Activated T-cell treated with anti-CD3 and anti-CD28 coated beads for 48 hours (primary cell): ENCODE data around the gene NEK5.

Experiments used
- DNase-seq: peaks from one replicate; pipeline ENCODE4 v3.0.0-alpha.2; 2020; ENCODE audit warnings: low read depth

The NEK5 gene

DNA sequence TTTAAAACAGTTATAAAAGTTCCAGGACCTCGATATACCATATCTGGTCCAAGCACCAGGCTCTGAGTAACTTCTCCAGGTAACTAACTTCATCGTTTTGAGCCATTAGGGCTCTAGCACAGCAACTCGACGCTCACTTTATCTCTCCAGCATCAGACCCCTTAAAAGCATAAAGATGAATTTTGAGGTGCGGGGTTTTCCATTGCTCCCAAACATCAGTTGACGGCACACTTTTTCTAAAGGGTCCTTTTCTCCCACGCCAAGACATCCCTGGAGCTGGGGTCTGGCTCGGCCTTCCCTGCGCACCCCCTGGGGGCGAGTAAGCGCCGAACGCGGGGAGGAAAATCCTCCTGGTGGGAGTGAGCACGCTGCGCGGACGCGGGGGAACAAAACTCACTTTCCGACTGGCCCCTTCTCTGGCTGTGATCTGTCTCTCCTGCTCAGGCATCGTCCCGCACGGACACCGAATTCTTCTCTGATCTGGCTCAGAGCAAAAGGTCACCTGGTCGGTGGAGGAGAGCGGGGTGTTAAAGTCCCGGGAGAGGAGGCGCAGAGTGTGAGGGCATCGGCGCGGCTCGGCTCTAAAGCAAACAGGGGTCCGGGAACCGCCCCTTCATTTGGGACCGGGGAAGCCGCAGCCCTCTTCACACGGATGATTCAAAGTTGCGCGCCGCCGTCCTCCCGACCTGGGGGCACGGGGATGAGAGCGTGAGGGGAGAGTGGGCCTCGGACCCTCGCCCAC lies 117.8 kb downstream of the NEK5 start, which contains the start of gene ATP7B:
ATP7B (minus strand) TSS at position 561 of the 742 bp plus-strand sequence; CDS start at position 448, 113 bp downstream.
- DNase-seq = peak; percentile 13

DNA sequence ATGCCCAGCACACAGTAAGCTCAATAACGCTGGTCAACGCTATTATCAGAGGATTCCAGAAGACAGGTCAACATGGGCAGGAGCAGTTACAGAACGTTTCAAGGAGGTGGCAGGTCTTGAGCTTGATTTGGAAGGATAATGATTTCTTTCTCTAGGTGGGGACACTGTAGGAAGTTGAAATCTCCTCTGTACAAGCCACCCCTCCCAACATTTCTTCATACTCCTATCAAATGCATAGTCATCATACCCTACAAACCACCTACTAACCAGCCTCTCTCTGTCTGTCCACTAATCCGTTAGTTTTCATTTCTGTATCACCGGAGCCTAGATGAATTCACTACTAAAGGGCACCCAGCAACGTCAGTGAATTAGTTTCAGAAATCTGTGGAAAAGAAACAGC lies 118.9 kb downstream of the NEK5 start:
- no peak for DNase-seq

DNA sequence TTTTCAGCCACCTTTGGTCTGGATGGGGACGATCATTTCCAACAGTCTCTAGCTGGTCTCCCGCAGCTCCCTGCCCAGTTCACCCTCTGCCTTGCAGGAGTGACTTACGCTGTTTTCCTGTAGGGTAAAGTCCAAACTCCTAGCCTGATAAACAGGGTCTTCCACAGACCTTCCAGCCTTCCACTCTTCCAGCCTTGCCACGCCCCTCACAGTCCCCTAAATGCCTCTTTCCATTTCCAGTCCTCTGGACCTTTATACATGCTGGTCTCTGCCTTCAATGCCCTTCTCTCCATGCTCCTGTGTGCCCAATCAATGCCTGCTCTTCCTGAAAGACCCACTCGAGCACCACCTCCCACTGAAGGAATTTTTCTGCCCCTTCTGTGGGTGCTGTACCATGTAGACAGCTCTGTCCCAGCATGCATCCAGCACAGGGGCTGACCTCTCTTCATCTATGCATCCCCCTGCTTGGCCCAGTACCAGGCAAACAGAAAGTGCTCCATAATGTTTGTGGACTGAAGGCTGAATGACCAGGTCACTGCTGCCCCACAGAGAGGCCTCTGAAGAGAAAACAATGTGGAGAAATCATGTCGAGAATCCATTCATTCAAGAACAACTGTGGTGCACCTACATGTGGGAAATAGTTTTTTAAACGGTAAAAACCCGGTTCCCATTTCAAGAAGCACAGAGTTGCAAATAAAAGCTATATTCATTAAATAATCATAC lies 122.2 kb downstream of the NEK5 start:
- DNase-seq = no peak

DNA sequence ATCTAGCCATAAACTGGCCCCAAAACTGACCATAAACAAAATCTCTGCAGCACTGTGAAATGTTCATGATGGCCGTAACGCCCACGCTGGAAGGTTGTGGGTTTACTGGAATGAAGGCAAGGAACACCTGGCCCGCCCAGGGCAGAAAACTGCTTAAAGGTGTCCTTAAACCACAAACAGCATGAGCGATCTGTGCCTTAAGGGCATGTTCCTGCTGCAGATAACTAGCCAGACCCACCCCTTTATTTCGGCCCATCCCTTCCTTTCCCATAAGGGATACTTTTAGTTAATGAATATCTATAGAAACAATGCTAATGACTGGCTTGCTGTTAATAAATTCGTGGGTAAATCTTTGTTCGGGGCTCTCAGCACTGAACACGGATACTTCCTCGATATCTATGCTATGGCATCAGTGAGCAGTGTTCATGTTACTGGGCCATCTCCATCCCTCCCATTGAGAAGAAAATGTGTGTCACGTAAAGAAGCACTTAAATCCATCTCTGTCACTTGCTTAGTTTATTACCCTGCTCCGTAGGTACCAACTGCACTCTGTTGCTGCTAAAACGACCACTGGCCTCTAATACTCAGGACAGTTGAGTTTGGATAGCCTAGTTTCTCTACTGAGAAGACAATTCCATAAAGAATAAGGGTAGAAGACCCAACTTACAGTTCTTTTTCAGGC lies 122.9 kb downstream of the NEK5 start:
- DNase-seq = no peak

DNA sequence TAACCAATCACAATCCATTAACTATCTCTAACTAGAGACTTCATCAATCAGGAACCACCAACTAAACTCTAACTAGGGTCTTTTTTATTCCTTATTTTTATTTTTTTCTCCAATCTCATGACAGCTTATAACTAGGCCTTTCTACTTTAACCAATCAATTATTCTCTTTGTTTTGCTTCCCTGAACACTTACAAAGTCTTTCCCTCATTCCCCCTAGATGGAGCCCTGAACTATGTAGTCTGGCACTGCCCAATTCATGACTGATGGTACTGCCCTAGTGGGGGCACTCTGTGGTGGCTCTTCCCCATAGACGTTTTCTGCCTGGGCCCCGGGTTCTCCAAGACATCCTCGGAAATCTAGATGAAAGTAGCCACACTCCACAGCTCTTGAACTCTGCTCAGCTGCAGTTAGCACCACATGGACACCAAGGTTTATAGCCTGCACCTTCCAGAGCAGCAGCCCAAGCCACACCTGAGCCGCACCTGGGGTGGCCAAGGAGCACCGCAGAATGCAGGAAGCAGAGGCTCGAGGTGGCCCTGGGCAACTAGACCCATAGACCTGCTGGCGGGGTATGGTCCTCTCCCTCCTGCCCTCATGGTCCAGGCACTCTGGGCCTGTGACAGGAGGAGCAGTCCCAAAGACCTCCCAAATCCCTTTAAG lies 124.2 kb downstream of the NEK5 start:
- no peak for DNase-seq

DNA sequence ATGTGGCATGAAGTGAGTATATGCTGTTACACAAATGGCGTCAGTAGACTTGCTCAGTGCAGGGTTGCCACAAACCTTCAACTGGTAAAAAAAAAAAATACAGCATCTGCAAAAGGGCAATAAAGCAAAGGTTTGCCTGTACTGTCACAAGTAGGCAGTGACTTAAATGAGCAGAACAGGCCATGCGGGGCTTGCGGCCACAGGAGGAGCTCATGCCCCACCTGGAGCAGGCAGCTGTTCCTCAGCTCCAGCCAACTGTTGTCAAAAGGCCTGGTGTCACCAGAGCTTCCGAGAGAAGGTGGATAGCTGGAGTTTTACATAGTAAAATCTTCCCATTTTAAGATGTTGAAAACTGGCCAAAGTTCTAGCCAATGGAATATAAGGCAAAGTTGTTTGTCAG lies 125.3 kb downstream of the NEK5 start:
- DNase-seq = no peak

DNA sequence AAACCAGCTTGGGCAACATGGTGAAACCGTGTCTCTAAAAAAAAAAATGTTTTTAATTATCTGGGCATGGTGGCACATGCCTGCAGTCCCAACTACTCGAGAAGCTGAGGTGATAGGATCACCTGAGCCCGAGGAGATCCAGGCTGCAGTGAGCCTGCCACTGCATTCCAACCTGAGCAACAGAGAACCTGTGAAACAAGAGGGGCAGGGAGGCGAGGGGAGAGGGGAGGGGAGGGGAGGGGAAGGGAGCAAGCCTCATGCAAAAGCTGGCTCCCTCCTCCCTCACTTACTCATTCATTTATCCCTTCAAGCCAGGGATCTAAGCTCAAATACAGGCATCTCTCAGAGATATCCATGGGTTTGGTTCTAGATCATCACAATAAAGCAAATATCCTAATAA lies 126.5 kb downstream of the NEK5 start:
- no peak for DNase-seq

DNA sequence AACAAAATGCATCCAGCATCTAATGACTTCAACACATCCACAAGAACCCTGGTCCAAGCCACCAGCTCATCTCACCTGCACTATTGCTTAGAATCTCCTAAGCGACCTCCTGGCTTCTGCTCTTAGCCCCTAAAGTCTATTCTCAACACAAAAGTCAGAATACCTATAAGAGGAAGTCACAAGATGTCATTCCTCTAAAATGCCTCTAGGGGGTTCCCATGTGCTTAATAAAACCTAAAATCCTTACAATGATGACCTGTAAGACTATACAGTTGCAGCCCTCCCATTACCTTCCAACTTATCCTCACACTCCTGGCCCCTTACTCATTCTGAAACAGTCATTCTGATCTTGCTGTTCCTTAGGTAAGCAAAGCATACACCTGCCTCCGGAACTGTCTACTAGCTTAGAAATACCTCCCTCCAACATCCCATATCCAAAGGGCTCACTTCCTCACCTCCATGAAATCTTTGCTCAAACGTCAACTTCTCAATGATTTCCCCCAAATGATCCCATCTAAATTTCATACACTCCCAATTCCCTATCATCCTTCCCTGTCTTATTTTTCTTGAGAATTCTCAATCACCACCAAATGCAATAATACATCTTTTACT lies 127.6 kb downstream of the NEK5 start:
- no peak for DNase-seq

DNA sequence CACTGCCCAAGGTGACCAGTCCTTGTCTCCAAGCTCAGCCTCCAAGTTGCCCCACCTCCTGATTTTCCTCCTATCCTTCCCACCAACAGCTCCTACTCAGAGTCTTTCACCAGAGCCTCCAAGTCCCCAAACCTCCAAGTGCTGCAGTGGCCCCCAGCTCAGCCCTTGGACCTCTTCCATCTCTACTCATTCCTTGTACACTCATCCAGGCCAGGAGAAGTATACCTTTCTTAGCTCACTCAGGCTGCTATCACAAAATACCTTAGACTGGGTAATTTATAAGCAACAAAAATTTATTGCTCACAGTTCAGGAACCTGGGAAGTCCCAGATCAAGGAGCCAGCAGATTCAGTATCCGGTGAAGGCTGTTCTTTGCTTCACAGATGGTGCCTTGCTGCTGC lies 129.0 kb downstream of the NEK5 start:
- DNase-seq = no peak

DNA sequence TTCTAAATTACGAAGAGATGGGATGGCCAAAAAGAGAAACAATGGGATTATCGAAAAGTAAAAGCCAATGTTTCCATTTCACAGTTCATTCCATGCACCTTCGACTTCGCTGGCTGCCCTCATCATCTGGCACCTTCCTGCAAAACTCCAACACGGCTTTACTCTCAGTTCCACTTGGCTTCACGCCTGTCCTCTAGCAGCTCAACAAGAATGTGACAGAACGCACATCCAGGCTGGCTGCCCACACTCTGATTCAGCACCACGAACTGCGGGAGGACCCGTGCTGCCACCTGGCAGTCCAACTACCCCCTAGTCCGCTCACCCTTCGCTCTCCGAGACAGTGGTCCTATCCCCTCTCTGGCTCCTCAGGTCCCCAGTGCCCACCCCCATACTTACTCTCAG lies 129.4 kb downstream of the NEK5 start:
- no peak for DNase-seq

DNA sequence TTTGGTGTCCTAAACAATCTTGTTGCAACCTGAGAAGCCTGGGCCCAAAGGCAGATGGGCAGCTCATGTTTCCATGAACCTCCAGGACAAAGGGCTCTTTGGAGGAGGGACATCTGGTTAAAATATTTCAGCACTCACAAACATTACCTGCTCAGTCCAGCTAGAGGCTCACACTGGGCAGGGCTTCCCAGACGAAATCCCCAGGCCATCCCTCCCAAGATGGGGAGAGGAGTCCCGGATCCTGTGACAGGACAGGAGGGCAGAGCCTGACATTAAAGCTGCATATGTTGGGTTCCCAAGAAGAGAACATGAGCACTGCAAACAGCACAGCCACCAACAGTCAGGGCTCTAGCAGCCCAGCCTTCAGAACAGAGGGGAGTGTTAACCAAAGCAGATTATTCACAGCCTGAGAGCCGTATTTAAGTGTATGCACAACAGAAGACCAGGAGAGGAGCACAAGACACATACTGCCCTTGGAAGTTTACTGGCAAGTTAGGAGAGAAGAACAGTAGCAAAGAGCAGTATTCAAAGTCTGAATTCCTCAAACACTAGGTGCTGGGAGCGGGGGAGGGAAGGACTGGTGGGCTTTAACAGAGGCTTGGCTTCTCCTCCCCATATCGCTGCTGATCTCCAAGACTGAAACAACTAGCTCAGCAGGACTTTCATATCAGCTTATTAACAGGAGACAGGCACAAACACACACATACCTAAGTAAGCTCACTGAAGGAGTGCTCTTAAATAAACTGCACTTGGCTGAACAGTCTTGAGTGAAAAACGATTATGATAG lies 130.0 kb downstream of the NEK5 start:
- no peak for DNase-seq

DNA sequence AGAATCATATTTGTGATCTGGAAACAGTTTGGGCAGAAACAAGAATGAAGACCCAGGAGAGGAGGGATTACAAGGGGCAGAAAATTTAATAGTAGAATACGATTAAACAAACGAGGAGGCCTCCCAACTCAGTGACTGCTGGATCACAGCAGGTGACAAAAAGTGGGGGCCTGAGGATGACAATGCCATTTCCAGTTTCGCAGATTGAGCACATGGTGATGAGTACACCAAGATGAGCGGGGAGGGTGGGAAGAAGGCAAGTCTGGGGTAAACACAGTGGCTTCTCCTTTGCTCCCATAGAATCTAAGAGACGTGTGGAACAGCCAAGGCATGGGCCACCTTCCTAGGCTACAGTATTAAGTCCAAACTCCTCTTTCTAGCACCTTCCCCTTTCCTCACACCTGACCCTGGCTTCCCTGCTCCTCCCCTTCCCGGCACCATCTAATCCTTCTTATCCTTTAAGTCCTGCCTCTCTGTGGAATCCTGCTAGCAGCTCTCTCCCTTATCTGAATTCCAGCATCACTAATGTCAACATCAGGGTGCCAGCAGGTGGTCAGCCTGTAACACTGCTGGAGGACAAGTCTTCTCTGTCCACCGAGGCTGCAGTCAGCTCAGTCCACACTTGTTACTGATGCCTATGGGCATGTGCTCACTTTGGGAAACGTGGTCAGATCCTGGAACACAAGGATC lies 131.1 kb downstream of the NEK5 start:
- no peak for DNase-seq

DNA sequence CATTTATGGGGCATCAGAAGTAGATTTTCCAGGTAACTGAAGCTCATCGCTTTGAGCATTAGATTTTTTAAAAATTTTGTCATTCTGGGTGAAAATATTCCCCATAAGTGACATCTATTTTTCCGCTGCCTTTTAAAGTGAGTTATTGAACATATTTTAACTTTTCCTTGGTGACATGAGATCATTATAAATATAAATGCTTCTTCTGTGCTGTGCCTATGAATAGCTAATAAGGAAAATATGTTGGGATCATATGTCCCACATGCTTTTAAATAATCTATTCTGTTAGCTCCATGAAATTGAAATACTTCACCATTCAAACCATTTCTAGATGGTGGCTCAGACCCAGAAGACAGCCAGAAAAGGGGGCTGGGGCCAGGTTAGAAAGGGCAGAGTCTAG lies 131.7 kb downstream of the NEK5 start:
- DNase-seq = no peak

DNA sequence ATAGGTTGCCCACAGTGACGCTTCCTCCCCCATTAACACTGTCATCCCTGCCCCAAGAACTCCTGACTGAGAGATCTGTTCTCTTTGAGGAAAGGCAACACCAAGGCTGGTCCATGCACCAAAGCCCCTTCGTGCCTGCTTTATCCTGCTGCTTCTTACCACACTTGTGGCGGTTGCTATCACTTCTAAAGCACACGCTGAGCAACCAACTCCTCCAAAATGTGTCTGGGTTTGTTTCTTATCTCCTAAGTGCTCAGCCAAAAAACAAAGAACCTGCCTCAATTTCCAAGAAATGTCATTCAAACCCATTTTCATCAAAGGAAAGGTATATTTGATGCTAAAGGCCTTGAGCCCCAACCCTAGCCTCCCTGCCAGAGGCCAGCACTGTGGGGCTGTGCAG lies 132.2 kb downstream of the NEK5 start:
- DNase-seq = no peak

DNA sequence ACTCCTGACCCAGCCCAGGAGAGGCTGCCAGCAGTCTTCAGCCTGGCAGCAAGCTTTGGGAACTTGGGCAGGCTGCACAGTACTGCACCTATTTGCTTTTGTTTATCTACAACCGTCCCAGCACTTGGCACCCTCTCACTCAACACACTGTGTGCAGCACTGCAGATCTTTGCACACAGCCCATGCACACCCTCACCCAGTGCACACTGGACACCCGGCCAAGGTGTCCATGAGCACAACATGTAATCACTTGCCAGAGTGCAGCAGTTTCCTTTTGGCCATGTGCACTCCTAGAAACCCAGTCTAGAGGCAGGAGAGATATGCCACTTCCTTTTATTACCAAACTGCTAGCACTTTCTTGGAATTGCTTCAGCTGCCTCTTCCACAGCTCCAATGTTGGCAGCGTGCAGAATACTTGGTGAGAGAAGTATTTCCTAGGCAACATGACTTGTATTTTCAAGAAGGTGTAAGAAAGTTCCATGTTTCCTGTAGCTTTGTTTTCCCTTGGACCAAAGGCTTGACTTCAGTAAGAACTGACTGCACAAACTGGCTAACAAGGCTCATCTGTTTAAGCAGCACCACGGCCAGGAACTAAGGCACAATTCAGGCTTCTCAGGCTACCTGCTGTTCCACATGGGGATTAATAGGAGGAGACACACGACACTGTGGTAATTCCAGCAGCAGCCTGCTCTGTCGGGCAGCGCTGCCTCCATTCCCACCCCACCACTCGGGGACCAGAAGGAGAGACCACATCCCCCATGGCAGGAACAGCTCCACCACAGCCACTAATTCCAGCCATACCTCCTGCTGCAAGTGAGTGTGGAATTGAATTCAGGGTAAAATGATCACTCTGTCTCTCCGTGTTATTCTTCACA lies 133.0 kb downstream of the NEK5 start:
- no peak for DNase-seq

DNA sequence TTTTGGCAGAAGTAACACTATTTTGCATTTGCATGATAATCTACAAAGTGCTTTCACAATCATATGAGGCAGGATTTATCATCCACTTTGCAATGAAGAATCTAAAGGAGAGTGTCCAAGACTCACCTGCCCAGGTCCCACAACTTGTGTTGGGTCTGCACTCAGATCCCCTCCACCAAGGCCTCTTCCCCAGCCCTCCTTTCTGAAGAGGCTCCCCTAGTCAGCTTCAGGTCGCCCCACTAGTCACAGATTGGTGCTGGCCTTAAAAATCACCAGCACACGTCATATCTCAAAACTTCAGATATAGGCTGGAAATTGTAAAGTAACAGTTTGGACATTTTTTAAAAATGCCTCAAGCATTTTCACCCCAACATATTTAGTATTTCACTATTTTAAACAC lies 135.2 kb downstream of the NEK5 start:
- DNase-seq = no peak

DNA sequence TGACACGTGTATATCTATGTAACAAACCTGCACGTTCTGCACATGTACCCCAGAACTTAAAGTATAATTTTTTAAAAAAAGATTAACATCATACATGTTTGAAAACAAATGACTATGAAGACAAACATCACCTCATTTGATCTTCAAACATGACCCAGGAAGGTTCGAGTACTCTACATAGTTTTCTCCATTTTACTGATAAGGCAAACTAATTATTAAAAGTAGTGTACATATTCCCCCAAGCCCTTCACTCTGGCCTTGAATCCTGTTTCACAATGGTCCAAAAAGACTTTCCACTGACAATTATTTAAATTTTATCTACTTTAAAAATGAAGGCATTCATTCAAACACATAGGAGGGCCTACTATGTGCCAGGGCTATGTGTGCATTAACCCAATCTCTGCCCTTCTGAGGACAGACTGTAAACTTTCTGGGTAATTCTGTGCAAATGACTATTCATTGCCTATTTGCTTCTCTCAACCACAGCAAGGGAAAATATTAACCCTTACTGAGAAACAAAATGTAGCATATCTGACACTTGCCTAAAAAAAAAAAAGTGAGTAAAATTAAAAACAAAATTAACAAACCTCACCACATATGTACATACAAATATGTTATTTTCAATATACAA lies 139.8 kb downstream of the NEK5 start:
- no peak for DNase-seq
